AG20443 (cell line): ENCODE data around the gene PXT1.

Source experiments
- DNase-seq: peaks from one replicate; pipeline ENCODE4 v3.0.0; 2012; ENCODE audit warnings: low spot score, mixed read lengths

PXT1 gene

GRCh38 chr6:36387440-36388303 lies 55.0 kb downstream of the PXT1 start, which contains the start of gene ETV7:
Gene ETV7, minus strand, starts transcription at chr6:36387669. Its CDS starts 128 bp downstream, at chr6:36387541.
- peak; percentile 69 for DNase-seq

GRCh38 chr6:36386495-36387439 lies 55.9 kb downstream of the PXT1 start:
- peak; percentile 73 for DNase-seq

- no peak for DNase-seq
These were observed 58.6 kb downstream of the PXT1 start for GRCh38 chr6:36384095-36384494.

GRCh38 chr6:36383606-36384005 lies 59.0 kb downstream of the PXT1 start:
- DNase-seq: no peak

GRCh38 chr6:36382976-36383375 lies 59.7 kb downstream of the PXT1 start:
- DNase-seq: no peak

- no peak for DNase-seq
These were observed 60.9 kb downstream of the PXT1 start for GRCh38 chr6:36381502-36382389.

GRCh38 chr6:36380166-36380565 lies 62.5 kb downstream of the PXT1 start:
- no peak for DNase-seq

GRCh38 chr6:36378936-36379335 lies 63.7 kb downstream of the PXT1 start:
- DNase-seq: no peak

- no peak for DNase-seq
These were observed 64.3 kb downstream of the PXT1 start for GRCh38 chr6:36378243-36378920.

- DNase-seq: no peak
These were observed 65.1 kb downstream of the PXT1 start for GRCh38 chr6:36377594-36377993.

- no peak for DNase-seq
These were observed 65.9 kb downstream of the PXT1 start for GRCh38 chr6:36376742-36377141.

- no peak for DNase-seq
These were observed 66.5 kb downstream of the PXT1 start for GRCh38 chr6:36376183-36376582.

GRCh38 chr6:36375644-36376155 lies 67.0 kb downstream of the PXT1 start:
- no peak for DNase-seq

- no peak for DNase-seq
These were observed 67.7 kb downstream of the PXT1 start for GRCh38 chr6:36374972-36375371.

GRCh38 chr6:36374194-36374593 lies 68.5 kb downstream of the PXT1 start:
- DNase-seq: no peak

GRCh38 chr6:36373368-36374019 lies 69.2 kb downstream of the PXT1 start:
- no peak for DNase-seq

GRCh38 chr6:36372088-36372487 lies 70.6 kb downstream of the PXT1 start:
- no peak for DNase-seq

GRCh38 chr6:36371211-36371610 lies 71.4 kb downstream of the PXT1 start:
- no peak for DNase-seq

GRCh38 chr6:36370638-36371037 lies 72.0 kb downstream of the PXT1 start:
- no peak for DNase-seq
